H54 (cell line): ENCODE data around the gene CFAP61.

Source experiments
- DNase-seq: peaks from one replicate; pipeline ENCODE4 v3.0.0; 2011; ENCODE audit warnings: low spot score, mixed read lengths; ENCODE audit not compliant: insufficient read length
- FAIRE-seq: peaks from 3 replicates; lab custom pipeline; 2011; peaks lifted over from hg19 to GRCh38; lab: Jason Lieb, UNC
- POLR2A ChIP-seq: IDR thresholded peaks from 2 replicates; pipeline ENCODE4 v1.6.1; 2011; ENCODE audit warnings: low read depth, mild to moderate bottlenecking, low read length

Gene CFAP61

GRCh38 chr20:20195021-20195705 lies 142.8 kb downstream of the CFAP61 start:
- FAIRE-seq (no peak), DNase-seq (no peak)
- TF ChIP-seq POLR2A = no peak

GRCh38 chr20:20196610-20197009 lies 144.3 kb downstream of the CFAP61 start:
- no peak for FAIRE-seq
- TF ChIP-seq POLR2A = no peak

GRCh38 chr20:20198011-20198410 lies 145.7 kb downstream of the CFAP61 start:
- DNase-seq (no peak), FAIRE-seq (no peak)
- TF ChIP-seq POLR2A = no peak

More at GRCh38 chr20:20196610-20197009, 144.3 kb downstream of the CFAP61 start:
- DNase-seq = no peak

DNA sequence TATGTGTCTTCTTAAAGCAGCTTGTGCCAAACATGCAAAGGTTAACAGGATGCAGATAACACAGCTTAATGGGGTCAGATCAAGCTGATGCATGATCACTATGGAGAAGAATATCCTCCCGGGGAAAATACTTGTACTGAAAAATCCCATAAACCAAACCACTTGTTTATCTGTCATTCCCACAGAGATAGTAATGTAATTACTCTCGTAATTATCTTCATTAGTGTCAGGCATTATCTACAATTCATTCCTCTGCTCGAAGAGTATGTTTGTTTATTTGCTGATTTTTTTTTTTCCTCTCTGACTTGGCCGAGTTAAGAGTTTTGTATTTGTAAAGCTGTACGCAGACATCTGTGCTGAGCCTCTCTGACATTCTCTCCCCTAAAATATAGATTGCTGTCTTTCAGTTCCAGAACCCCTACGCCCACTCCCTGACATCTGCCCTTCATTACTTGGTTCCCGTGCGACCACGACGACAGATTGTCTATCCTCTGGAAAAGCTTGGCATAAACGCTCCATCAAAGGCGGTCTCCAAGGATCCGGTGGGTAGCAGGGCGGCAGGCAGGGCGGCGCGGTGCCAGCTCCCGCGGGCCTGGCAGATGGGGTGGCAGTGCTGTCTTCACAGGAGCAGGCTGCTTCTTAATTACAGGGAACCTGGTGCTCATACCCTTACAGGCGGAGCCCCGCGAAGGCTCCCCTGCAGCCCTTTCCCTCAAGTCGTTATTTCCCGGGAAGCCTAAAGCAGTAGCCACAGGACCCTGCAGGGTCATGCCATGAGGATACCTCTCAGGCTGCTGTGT lies 147.2 kb downstream of the CFAP61 start:
- FAIRE-seq (no peak), DNase-seq (no peak)
- no peak for TF ChIP-seq POLR2A

- DNase-seq = no peak
- no peak for FAIRE-seq
- TF ChIP-seq POLR2A = no peak
Observed at GRCh38 chr20:20201124-20201523, 148.8 kb downstream of the CFAP61 start.

DNA sequence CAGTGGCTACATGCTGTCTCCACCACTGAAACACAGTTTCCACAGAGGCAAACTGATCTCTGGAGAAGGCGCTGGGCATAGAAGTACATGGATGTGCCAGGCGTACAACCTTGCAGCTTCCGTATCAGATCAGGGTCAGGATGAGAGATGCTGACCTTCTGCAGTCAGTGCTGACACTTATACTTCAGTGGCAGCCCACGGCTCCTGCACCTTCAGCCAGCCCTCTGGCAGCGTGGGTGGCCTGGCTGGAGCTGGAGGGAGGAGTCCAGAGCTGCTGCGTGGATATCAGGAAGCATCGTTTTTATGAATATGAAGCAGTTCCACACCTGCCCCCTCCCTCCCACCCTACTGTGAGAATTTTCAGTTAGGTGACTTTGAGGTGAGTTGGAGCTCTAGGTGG lies 149.3 kb downstream of the CFAP61 start:
- TF ChIP-seq POLR2A = no peak
- FAIRE-seq (no peak), DNase-seq (no peak)

- TF ChIP-seq POLR2A = no peak
- FAIRE-seq = no peak
- DNase-seq = no peak
Observed at GRCh38 chr20:20202768-20203167, 150.4 kb downstream of the CFAP61 start.

- TF ChIP-seq POLR2A = no peak
- DNase-seq = no peak
- no peak for FAIRE-seq
Observed at GRCh38 chr20:20203784-20204183, 151.5 kb downstream of the CFAP61 start.

GRCh38 chr20:20204256-20204655 lies 151.9 kb downstream of the CFAP61 start:
- DNase-seq (no peak), FAIRE-seq (no peak)
- no peak for TF ChIP-seq POLR2A

DNA sequence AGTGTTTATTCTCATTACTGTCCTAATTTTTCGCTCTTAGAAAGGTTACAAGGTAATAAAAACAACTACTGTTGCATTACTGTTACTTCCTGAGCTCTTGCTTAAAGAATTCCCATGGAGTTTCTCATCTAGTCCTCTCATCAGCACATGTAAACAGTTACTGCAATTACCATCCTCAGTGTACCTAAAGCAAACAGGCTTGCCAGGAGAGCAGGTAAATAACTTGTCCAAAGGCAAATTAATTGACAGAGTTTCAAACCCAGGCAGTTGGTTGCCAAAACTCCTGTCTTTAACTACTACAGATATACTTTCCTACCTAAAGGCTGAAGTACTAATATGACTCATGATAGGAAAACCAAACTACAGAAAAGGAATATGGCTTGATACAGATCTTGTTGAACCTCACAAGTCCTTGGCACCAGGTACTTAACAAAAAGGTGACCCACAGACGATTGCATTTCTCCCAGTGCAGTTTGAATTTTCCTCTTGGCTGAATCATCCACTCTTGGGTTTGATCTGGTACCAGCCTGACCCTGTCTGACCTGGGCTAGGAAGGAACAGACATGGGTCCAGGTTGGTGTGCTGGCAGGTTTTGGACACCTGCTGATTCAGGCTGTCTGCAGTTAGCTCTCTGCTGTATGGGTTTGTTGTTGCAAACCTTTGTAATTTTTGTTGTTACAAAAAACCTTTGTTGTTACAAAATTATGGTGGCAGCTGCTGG lies 153.0 kb downstream of the CFAP61 start:
- no peak for TF ChIP-seq POLR2A
- DNase-seq (no peak), FAIRE-seq (no peak)

- no peak for FAIRE-seq
- no peak for TF ChIP-seq POLR2A
- DNase-seq = no peak
Observed at GRCh38 chr20:20205862-20206236, 153.5 kb downstream of the CFAP61 start.

- DNase-seq = no peak
- no peak for FAIRE-seq
Observed at GRCh38 chr20:20206788-20207187, 154.5 kb downstream of the CFAP61 start.

DNA sequence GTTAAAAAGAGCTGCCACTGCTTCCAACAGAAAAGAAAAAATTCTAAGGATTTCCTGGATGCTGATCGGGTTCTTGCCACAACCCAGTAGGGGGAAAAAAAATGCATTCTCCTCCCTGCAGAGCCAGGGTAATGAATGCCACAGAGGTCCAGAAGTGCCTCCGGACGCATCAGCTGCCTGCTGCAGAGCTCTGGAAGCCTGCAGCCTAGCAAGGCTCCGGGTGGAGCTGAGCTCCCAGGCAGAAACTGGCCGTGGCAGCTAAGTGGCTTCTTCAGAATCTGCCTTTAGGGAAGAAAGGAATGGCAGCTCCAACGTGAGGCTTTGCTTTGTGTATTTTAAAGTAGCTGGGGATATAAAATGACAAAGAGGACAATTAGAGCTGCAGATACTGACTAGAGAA lies 155.0 kb downstream of the CFAP61 start:
- no peak for TF ChIP-seq POLR2A
- FAIRE-seq (no peak), DNase-seq (no peak)

More at GRCh38 chr20:20206788-20207187, 154.5 kb downstream of the CFAP61 start:
- TF ChIP-seq POLR2A = no peak

- no peak for TF ChIP-seq POLR2A
- FAIRE-seq (no peak), DNase-seq (no peak)
Observed at GRCh38 chr20:20207872-20208271, 155.5 kb downstream of the CFAP61 start.
